GM12878 (cell line): ENCODE measurements around the gene PALLD. TPM values are rescaled to one million over a fixed set of nuclear protein-coding genes. Genes with fewer than 3 reads are reported as not detected.

Source experiments
- CHD4 ChIP-seq: fragments of 200-600 bp; sonication (generic); IDR thresholded peaks from 2 replicates; pipeline ENCODE4 v1.6.1; 2016; ENCODE audit warnings: mild to moderate bottlenecking
- NKRF ChIP-seq: fragments of 450-650 bp; conservative IDR thresholded peaks from 2 replicates; pipeline ENCODE4 v1.6.1; 2017; ENCODE audit warnings: mild to moderate bottlenecking, moderate library complexity
- NR2C2 ChIP-seq: IDR thresholded peaks from 2 replicates; pipeline ENCODE4 v1.6.1; 2011; ENCODE audit warnings: borderline replicate concordance, low read depth; ENCODE audit not compliant: control insufficient read depth, insufficient read length
- PKNOX1 ChIP-seq: fragments of 450-650 bp; IDR thresholded peaks from 2 replicates; pipeline ENCODE4 v1.6.1; 2016; ENCODE audit warnings: mild to moderate bottlenecking
- RAD51 ChIP-seq: fragments of 450-650 bp; IDR thresholded peaks from 2 replicates; pipeline ENCODE4 v1.6.1; 2016; ENCODE audit warnings: moderate library complexity, mild to moderate bottlenecking, inconsistent platforms
- SP1 ChIP-seq: IDR thresholded peaks from one replicate; pipeline ENCODE4 v1.6.1; 2011; ENCODE audit warnings: low read depth, low read length
- YY1 ChIP-seq: IDR thresholded peaks from 2 replicates; pipeline ENCODE4 v1.6.1; 2011; ENCODE audit warnings: low read depth, mild to moderate bottlenecking, low read length
- polyA plus RNA-seq, 11 experiments: library from polyadenylated mRNA; depleted of rRNA in 4 of 11; unstranded in 6 of 11; stranded (reverse) in 5 of 11; fragments of >200 nt; fragmentation: Nextera tagmentation in 4 of 11; fragmentation: Illumina TruSeq in 1 of 11; extraction: Ambion mirVana in 4 of 11; extraction: Trizol in 1 of 11; gene quantifications; 1 replicate in 1 of 11; 2 replicates in 10 of 11; pipeline versions ENCODE4 v1.2.1 to v1.2.3, GENCODE V29; 2011 to 2016; ENCODE audit warnings: inconsistent platforms in 2 of 11, missing spikeins in 2 of 11, low read depth in 1 of 11
- total RNA-seq, 4 experiments: library from RNA; depleted of rRNA in 3 of 4; stranded (reverse); fragments of >200 nt in 3 of 4; fragmentation: Illumina TruSeq in 1 of 4; extraction: Trizol in 1 of 4; gene quantifications; 2 replicates each; pipeline versions ENCODE4 v1.2.1 to v1.2.3, GENCODE V29; 2013 to 2021
- TF ChIP-seq, protein P1 (sequence below): IDR thresholded peaks from 2 replicates; pipeline ENCODE4 v1.6.1; 2012; ENCODE audit warnings: improper control_type of control experiment, low read depth, low read length; ENCODE audit not compliant: insufficient replicate concordance
- TF ChIP-seq, protein P2 (sequence below): fragments of 150-350 bp; IDR thresholded peaks from 2 replicates; pipeline ENCODE4 v1.6.1; 2016; ENCODE audit warnings: low read depth, low read length

PALLD gene
- total and polyA plus RNA-seq, 10 of the 15 experiments (the other 5 are each of a cell fraction or from before 2014, with no cell fraction given) = 1.0 to 7.7 (median 1.7) TPM

DNA sequence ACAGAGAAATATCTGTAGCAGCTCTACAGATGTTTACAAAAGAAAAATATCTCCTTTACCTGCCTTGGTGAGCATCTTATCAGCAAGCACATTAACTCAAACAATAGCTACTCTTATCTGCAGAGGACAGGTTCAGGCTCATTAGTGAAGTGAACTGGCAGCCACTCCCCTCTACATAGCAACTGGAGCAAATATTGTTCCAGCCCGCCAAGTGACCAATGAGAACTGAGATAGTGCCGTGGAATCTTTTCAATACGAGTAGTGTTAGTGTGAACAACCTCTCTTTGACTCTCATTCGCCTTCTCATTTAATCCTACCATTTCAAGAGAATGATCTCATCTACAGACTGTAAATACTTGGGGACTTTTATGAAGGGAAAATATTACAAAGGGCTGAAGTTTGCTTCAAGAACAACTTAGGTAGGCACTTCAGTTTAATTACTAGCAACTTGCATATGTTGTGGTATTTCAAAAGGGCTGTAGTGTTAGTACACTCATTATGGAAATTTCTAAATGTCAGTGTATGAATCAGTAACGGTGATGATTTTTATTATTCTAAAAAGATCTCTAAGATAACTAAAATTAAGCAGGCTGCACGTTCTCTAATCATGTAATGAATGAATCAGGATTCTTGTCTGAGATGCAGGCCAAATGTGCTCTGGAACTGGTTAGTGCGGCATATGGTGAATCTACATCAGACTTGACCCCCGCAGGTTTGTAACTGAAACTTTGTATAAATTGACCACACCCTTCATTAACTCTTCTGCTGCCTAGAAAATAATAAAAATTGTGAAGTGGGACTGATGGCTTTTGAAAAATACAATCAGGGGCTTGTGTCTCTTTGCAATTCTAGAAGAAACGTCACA lies 72.4 kb downstream of the PALLD start (continued):
- TF ChIP-seq, protein P1, sequence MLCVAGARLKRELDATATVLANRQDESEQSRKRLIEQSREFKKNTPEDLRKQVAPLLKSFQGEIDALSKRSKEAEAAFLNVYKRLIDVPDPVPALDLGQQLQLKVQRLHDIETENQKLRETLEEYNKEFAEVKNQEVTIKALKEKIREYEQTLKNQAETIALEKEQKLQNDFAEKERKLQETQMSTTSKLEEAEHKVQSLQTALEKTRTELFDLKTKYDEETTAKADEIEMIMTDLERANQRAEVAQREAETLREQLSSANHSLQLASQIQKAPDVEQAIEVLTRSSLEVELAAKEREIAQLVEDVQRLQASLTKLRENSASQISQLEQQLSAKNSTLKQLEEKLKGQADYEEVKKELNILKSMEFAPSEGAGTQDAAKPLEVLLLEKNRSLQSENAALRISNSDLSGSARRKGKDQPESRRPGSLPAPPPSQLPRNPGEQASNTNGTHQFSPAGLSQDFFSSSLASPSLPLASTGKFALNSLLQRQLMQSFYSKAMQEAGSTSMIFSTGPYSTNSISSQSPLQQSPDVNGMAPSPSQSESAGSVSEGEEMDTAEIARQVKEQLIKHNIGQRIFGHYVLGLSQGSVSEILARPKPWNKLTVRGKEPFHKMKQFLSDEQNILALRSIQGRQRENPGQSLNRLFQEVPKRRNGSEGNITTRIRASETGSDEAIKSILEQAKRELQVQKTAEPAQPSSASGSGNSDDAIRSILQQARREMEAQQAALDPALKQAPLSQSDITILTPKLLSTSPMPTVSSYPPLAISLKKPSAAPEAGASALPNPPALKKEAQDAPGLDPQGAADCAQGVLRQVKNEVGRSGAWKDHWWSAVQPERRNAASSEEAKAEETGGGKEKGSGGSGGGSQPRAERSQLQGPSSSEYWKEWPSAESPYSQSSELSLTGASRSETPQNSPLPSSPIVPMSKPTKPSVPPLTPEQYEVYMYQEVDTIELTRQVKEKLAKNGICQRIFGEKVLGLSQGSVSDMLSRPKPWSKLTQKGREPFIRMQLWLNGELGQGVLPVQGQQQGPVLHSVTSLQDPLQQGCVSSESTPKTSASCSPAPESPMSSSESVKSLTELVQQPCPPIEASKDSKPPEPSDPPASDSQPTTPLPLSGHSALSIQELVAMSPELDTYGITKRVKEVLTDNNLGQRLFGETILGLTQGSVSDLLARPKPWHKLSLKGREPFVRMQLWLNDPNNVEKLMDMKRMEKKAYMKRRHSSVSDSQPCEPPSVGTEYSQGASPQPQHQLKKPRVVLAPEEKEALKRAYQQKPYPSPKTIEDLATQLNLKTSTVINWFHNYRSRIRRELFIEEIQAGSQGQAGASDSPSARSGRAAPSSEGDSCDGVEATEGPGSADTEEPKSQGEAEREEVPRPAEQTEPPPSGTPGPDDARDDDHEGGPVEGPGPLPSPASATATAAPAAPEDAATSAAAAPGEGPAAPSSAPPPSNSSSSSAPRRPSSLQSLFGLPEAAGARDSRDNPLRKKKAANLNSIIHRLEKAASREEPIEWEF = no peak
- TF ChIP-seq, protein P2, sequence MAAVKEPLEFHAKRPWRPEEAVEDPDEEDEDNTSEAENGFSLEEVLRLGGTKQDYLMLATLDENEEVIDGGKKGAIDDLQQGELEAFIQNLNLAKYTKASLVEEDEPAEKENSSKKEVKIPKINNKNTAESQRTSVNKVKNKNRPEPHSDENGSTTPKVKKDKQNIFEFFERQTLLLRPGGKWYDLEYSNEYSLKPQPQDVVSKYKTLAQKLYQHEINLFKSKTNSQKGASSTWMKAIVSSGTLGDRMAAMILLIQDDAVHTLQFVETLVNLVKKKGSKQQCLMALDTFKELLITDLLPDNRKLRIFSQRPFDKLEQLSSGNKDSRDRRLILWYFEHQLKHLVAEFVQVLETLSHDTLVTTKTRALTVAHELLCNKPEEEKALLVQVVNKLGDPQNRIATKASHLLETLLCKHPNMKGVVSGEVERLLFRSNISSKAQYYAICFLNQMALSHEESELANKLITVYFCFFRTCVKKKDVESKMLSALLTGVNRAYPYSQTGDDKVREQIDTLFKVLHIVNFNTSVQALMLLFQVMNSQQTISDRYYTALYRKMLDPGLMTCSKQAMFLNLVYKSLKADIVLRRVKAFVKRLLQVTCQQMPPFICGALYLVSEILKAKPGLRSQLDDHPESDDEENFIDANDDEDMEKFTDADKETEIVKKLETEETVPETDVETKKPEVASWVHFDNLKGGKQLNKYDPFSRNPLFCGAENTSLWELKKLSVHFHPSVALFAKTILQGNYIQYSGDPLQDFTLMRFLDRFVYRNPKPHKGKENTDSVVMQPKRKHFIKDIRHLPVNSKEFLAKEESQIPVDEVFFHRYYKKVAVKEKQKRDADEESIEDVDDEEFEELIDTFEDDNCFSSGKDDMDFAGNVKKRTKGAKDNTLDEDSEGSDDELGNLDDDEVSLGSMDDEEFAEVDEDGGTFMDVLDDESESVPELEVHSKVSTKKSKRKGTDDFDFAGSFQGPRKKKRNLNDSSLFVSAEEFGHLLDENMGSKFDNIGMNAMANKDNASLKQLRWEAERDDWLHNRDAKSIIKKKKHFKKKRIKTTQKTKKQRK = no peak
- no peak for TF ChIP-seq CHD4
- TF ChIP-seq RAD51 = no peak
- TF ChIP-seq NR2C2 = no peak
- TF ChIP-seq SP1 = no peak
- TF ChIP-seq PKNOX1 = no peak
- no peak for TF ChIP-seq YY1
- no peak for TF ChIP-seq NKRF
